Measurements from ENCODE around the gene RPN1.
"Not testable (repeated sequence)": the region's sequence is repeated elsewhere in the genome, so short reads cannot be mapped to it uniquely, and the experiment has no call there.

RPN1 gene

GRCh38 chr3:128650096-128651050, at the start of gene RPN1:
Gene RPN1 (minus strand): TSS chr3:128650818. CDS start chr3:128650800, 18 bp downstream.
- peak; percentile 84 to 90 (median 90) for DNase-seq (ENCODE audit: low read depth in 3 of 3, low spot score in 1 of 3)

- DNase-seq (ENCODE audit: low read depth in 3 of 3, low spot score in 1 of 3), result no peak
Measured at GRCh38 chr3:128698211-128699047, 47.8 kb upstream of the RPN1 start.

GRCh38 chr3:128697341-128697740, 46.7 kb upstream of the RPN1 start:
- DNase-seq (ENCODE audit: low read depth in 3 of 3, low spot score in 1 of 3), result no peak

GRCh38 chr3:128693696-128694095, 43.1 kb upstream of the RPN1 start:
- no peak for DNase-seq (ENCODE audit: low read depth in 3 of 3, low spot score in 1 of 3)

- no peak for DNase-seq (ENCODE audit: low read depth in 3 of 3, low spot score in 1 of 3)
Measured at GRCh38 chr3:128689060-128689459, 38.4 kb upstream of the RPN1 start.

GRCh38 chr3:128686465-128686864, 35.8 kb upstream of the RPN1 start:
- no peak for DNase-seq (ENCODE audit: low read depth in 3 of 3, low spot score in 1 of 3)

- DNase-seq (ENCODE audit: low read depth in 3 of 3, low spot score in 1 of 3), result no peak
Measured at GRCh38 chr3:128684986-128685726, 34.5 kb upstream of the RPN1 start.

- DNase-seq (ENCODE audit: low read depth in 3 of 3, low spot score in 1 of 3), result no peak
Measured at GRCh38 chr3:128683957-128684356, 33.3 kb upstream of the RPN1 start.

GRCh38 chr3:128681369-128681829, 30.8 kb upstream of the RPN1 start:
- no peak for DNase-seq (ENCODE audit: low read depth in 3 of 3, low spot score in 1 of 3)

GRCh38 chr3:128680603-128681368, 30.2 kb upstream of the RPN1 start:
- DNase-seq (ENCODE audit: low read depth in 3 of 3, low spot score in 1 of 3), result peak; percentile 91 to 98 (median 93)

GRCh38 chr3:128679338-128679737, 28.7 kb upstream of the RPN1 start:
- DNase-seq (ENCODE audit: low read depth in 3 of 3, low spot score in 1 of 3), result no peak

- not testable (repeated sequence) for DNase-seq (ENCODE audit: low read depth in 3 of 3, low spot score in 1 of 3)
Measured at GRCh38 chr3:128675802-128676201, 25.2 kb upstream of the RPN1 start.

- no peak for DNase-seq (ENCODE audit: low read depth in 3 of 3, low spot score in 1 of 3)
Measured at GRCh38 chr3:128674161-128674784, 23.7 kb upstream of the RPN1 start.

GRCh38 chr3:128667641-128668040, 17.0 kb upstream of the RPN1 start:
- DNase-seq (ENCODE audit: low read depth in 3 of 3, low spot score in 1 of 3), result no peak

- no peak for DNase-seq (ENCODE audit: low read depth in 3 of 3, low spot score in 1 of 3)
Measured at GRCh38 chr3:128665362-128666021, 14.9 kb upstream of the RPN1 start.

GRCh38 chr3:128663151-128663550, 12.5 kb upstream of the RPN1 start:
- DNase-seq (ENCODE audit: low read depth in 3 of 3, low spot score in 1 of 3), result no peak

GRCh38 chr3:128655531-128655930, 4.9 kb upstream of the RPN1 start:
- DNase-seq (ENCODE audit: low read depth in 3 of 3, low spot score in 1 of 3), result no peak

GRCh38 chr3:128653993-128654805, 3.6 kb upstream of the RPN1 start:
- DNase-seq (ENCODE audit: low read depth in 3 of 3, low spot score in 1 of 3), result not testable (repeated sequence)
